NCI-H2196 treated with DMSO at 0.1 percent for 48 hours (cell line): ENCODE measurements around the gene DIP2B.
"Not testable (repeated sequence)": the region's sequence is repeated elsewhere in the genome, so short reads cannot be mapped to it uniquely, and the experiment has no call there.

Experiments
- DNase-seq: peaks from one replicate; lab custom pipeline; 2025; ENCODE audit not compliant: unreplicated experiment; lab: John Stamatoyannopoulos, UW

DIP2B gene

GRCh38 chr12:50504798-50505674, at the start of gene DIP2B:
TSS of gene DIP2B (plus strand) at chr12:50504985. CDS start at chr12:50505141, 156 bp downstream.
- peak; percentile 88 for DNase-seq

GRCh38 chr12:50458606-50459005, 46.2 kb upstream of the DIP2B start:
- no peak for DNase-seq

GRCh38 chr12:50467439-50467838, 37.3 kb upstream of the DIP2B start:
- DNase-seq, result no peak

GRCh38 chr12:50477241-50477832, 27.4 kb upstream of the DIP2B start:
- DNase-seq, result no peak

- DNase-seq, result no peak
Observed at GRCh38 chr12:50482571-50482970, 22.2 kb upstream of the DIP2B start.

GRCh38 chr12:50483488-50483887, 21.3 kb upstream of the DIP2B start:
- DNase-seq, result no peak

GRCh38 chr12:50488801-50489200, 16.0 kb upstream of the DIP2B start:
- no peak for DNase-seq

- not testable (repeated sequence) for DNase-seq
Observed at GRCh38 chr12:50498119-50498518, 6.7 kb upstream of the DIP2B start.

GRCh38 chr12:50505675-50506530, 1.1 kb downstream of the DIP2B start:
- no peak for DNase-seq

GRCh38 chr12:50506753-50507473, 2.1 kb downstream of the DIP2B start:
- no peak for DNase-seq

- no peak for DNase-seq
Observed at GRCh38 chr12:50507474-50507838, 2.7 kb downstream of the DIP2B start.

GRCh38 chr12:50507930-50508329, 3.1 kb downstream of the DIP2B start:
- no peak for DNase-seq

GRCh38 chr12:50508414-50508813, 3.6 kb downstream of the DIP2B start:
- no peak for DNase-seq

- DNase-seq, result no peak
Observed at GRCh38 chr12:50508970-50509663, 4.3 kb downstream of the DIP2B start.

- no peak for DNase-seq
Observed at GRCh38 chr12:50514526-50515276, 9.9 kb downstream of the DIP2B start.

GRCh38 chr12:50515587-50515986, 10.8 kb downstream of the DIP2B start:
- no peak for DNase-seq

GRCh38 chr12:50517421-50518048, 12.8 kb downstream of the DIP2B start:
- no peak for DNase-seq

- DNase-seq, result no peak
Observed at GRCh38 chr12:50518090-50518489, 13.3 kb downstream of the DIP2B start.

GRCh38 chr12:50519353-50519752, 14.6 kb downstream of the DIP2B start:
- no peak for DNase-seq
